OCI-LY1 (cell line): ENCODE data around the gene MBTD1.

Experiments used
- EZH2 ChIP-seq: fragments of 200-600 bp; sonication (generic), shearing (Covaris generic); IDR thresholded peaks from 2 replicates; pipeline ENCODE4 v1.8.0; 2017; ENCODE audit warnings: borderline replicate concordance, mixed run types, mild to moderate bottlenecking, antibody characterized with exemption, low read length, moderate library complexity, mixed read lengths
- TF ChIP-seq, protein P1 (sequence below): fragments of 200-600 bp; sonication (generic), shearing (Covaris generic); IDR thresholded peaks from 2 replicates; pipeline ENCODE4 v1.5.1; 2017; ENCODE audit warnings: mild to moderate bottlenecking, antibody characterized with exemption, low read length, moderate library complexity, mixed read lengths

DNA sequence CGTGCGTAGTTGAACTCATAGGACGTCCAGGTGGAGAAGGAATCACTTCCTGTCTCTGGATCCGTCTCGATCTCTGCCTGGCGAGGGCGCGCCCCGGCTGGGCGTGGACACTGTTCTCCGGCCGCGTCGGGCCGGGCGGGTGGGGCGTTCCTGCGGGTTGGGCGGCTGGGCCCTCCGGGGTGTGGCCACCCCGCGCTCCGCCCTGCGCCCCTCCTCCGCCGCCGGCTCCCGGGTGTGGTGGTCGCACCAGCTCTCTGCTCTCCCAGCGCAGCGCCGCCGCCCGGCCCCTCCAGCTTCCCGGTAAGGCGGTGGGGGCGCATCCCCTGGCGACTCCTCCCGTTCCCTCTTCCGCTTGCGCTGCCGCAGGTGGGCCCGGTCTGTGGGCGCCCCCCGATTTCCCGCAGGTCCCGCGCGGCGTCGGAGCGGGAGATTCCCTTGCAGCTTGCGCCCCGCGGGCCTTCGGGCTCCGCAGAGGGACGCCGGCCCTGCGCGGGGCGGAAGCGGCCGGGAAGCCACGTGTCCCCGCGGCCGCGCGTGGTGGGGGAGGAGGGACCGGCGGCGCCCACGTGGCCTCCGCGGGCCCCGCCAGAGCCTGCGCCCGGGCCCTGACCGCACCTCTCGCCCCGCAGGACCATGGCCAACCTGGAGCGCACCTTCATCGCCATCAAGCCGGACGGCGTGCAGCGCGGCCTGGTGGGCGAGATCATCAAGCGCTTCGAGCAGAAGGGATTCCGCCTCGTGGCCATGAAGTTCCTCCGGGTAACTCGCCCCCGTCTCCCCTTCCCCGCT is 93.5 kb downstream of the MBTD1 start, which contains the start of gene NME2:
- TF ChIP-seq, protein P1, sequence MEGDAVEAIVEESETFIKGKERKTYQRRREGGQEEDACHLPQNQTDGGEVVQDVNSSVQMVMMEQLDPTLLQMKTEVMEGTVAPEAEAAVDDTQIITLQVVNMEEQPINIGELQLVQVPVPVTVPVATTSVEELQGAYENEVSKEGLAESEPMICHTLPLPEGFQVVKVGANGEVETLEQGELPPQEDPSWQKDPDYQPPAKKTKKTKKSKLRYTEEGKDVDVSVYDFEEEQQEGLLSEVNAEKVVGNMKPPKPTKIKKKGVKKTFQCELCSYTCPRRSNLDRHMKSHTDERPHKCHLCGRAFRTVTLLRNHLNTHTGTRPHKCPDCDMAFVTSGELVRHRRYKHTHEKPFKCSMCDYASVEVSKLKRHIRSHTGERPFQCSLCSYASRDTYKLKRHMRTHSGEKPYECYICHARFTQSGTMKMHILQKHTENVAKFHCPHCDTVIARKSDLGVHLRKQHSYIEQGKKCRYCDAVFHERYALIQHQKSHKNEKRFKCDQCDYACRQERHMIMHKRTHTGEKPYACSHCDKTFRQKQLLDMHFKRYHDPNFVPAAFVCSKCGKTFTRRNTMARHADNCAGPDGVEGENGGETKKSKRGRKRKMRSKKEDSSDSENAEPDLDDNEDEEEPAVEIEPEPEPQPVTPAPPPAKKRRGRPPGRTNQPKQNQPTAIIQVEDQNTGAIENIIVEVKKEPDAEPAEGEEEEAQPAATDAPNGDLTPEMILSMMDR: no peak
- TF ChIP-seq EZH2: no peak
